Measurements from ENCODE around the gene USB1.

USB1 gene

DNA sequence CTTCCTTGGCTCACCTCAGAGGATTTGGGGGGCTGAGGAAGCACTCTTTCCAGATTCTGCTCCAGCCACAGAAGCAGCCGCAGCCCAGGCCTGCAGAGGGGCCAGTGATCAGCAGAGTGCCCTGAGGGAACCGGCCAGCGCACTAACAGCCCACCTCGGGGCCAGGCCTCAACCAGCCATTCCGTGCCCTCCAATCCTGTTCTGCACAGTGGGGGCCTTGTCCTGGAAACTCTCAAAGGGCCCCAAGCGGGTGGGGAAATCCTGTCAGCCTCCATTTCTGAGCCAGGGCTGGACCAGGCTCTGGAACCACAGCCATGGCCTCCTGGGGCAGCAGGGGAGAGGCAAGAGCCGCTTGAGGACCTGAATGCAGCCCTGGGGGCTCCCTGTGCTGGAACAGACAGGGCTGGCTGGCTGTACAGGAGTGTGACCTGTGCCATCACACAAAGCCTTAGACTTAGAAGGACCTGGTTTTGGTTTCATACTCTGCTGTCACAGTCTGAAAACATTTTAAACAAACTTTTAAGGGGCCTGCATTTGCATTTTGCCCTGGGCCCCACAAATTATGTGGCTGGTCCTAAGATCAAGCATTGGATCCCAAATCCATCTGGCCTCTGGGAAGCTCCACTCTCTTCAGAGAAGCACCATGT, 40.3 kb upstream of the USB1 start:
- in situ Hi-C loops (cut with HindIII; ENCODE audit: low pct_unique_long_range_greater_than_20kb, low sequenced_read_pairs) = no loop called here
- no peak for TF ChIP-seq JUND (IDR thresholded peaks at IDR 0.05; ENCODE audit: low read depth)
- no peak for DNase-seq (ENCODE audit: low read depth in 1 of 2, low spot score in 1 of 2)

DNA sequence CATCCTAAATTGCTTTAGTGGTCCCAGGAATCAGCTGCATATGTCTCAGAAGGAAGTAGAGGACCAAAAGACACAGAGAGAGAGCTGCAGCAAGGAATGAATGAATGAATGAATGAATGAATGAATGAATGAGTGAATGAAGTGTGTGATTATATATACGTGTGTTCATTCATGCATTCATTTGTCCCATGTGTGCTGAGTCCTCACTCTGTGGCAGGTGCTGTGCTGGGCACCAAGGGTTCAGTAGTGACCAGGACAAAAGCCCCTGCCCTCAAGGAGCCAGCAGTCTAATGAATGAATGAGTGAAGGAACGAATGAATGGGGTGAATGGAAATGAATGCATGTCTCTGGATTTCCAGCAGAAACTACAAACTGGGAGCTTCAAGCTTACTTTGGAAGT, 39.7 kb upstream of the USB1 start:
- DNase-seq (ENCODE audit: low read depth in 1 of 2, low spot score in 1 of 2) = no peak
- TF ChIP-seq JUND (IDR thresholded peaks at IDR 0.05; ENCODE audit: low read depth) = no peak
- in situ Hi-C loops (cut with HindIII; ENCODE audit: low pct_unique_long_range_greater_than_20kb, low sequenced_read_pairs) = no loop called here

DNA sequence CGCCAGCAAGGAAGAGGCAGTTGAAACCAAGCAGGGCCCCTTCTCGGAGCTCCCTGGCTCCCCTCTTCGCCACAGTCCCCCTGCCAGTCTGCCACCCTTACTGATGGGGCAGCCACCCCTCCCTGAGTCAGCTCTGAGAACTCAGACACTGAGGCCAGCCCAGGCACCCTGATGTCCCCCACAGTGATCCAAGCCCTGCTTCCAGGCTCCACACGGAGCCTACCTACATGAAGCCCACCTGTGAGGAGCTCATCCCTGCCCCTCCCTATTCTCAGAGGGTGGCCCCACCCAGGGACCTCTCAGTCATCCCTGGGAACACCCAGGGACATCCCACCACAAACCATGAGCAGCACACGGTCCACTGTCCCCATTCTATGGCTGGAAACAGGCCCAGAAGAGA, 39.2 kb upstream of the USB1 start:
- DNase-seq (ENCODE audit: low read depth in 1 of 2, low spot score in 1 of 2) = no peak
- in situ Hi-C loops (cut with HindIII; ENCODE audit: low pct_unique_long_range_greater_than_20kb, low sequenced_read_pairs) = no loop called here
- no peak for TF ChIP-seq JUND (IDR thresholded peaks at IDR 0.05; ENCODE audit: low read depth)

DNA sequence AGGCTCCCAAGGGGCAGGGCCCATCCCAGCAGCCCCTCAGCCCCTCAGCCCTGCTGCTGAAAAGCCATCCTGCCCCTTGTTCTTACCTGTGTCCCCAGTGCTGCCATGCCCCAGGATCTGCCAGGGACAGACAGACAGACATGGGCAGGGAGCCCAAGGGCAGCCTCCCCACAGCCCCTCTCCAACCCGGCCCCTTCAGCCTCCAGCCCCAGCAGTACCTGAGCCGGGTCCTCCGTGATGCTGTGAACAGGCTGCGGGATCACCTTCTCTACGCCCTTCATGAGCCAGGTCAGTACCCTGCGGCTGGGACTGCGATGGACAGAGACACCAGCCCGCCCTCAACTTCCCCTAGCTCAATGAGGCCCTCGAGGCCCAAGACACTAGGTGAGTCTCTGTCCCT, 38.5 kb upstream of the USB1 start:
- TF ChIP-seq JUND (IDR thresholded peaks at IDR 0.05; ENCODE audit: low read depth) = no peak
- DNase-seq (ENCODE audit: low read depth in 1 of 2, low spot score in 1 of 2) = no peak
- in situ Hi-C loops (cut with HindIII; ENCODE audit: low pct_unique_long_range_greater_than_20kb, low sequenced_read_pairs) = no loop called here

DNA sequence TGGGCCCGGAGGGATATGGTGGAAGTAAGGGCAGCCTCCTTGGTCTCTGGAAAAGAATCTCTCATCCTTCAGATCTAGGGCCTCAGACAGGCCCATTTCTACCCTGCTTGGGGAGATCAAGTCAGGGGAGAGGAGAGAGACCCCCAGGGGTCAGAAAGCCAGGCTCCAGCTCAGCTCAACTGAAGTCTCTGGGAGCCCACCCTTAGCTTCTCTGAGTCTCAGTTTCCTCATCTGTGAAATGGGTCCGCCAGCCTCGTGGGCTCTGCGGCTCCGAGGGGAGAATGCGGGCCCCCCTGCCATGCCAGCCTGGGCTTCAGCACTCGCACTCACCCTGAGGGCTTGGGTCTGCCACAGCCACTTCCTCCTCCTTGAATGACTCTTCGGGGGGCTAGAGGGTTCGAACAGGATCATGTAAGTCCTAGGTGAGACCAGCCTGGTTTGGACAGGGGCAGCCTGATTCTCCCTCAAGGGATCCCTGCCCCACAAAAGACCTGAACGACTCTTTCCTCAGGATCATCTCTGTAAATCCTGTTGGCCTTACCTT, 37.0 kb upstream of the USB1 start:
- TF ChIP-seq JUND (IDR thresholded peaks at IDR 0.05; ENCODE audit: low read depth) = no peak
- DNase-seq (ENCODE audit: low read depth in 1 of 2, low spot score in 1 of 2) = no peak
- in situ Hi-C loops (cut with HindIII; ENCODE audit: low pct_unique_long_range_greater_than_20kb, low sequenced_read_pairs) = no loop called here

DNA sequence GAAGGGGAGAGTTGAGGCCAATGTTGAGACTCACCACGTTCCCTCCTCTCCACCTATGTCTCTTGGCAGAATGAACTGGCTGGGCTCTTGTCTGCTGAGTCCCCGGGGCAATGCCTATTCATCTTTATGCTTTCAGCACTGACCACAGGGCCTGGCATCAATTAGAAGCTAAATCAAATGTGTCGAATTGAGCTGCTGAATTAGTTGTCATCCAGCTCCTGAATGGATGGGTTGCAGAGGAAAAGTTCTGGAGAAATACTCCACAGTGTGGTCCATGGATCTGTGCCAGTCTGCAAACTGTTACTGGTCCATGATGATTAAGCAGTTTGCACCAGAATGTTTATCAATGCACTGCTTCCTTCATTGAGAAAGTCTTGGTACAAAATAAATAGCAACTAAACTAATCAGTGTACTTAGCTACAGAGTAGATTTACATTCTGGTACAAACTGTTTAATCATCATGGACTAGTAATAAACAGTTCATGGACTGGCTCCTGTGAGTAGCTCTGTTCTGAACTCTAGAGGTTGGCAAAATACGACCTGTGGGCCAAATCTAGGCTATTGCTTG, 34.9 kb upstream of the USB1 start:
- in situ Hi-C loops (cut with HindIII; ENCODE audit: low pct_unique_long_range_greater_than_20kb, low sequenced_read_pairs) = no loop called here
- no peak for TF ChIP-seq JUND (IDR thresholded peaks at IDR 0.05; ENCODE audit: low read depth)
- no peak for DNase-seq (ENCODE audit: low read depth in 1 of 2, low spot score in 1 of 2)

DNA sequence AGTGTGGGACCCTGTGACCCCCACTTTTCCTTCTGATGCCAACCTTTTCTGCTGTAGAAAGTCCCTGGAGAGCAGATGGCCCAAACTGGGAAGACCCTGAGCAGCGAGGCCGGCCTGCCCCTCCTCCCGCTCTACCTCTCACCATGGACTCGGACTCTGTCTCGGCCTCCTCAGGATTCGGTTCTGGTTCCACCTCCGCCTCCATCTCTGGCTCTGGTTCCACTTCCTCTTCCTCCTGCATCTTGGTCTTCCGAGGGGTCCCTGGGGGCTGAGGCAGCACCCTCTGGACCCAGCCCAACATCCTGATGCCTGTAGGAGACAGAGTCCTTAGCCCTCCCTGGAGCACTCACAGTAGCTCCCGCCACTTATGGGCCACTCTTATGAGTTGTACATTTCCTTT, 34.2 kb upstream of the USB1 start:
- in situ Hi-C loops (cut with HindIII; ENCODE audit: low pct_unique_long_range_greater_than_20kb, low sequenced_read_pairs) = no loop called here
- DNase-seq (ENCODE audit: low read depth in 1 of 2, low spot score in 1 of 2) = no peak

DNA sequence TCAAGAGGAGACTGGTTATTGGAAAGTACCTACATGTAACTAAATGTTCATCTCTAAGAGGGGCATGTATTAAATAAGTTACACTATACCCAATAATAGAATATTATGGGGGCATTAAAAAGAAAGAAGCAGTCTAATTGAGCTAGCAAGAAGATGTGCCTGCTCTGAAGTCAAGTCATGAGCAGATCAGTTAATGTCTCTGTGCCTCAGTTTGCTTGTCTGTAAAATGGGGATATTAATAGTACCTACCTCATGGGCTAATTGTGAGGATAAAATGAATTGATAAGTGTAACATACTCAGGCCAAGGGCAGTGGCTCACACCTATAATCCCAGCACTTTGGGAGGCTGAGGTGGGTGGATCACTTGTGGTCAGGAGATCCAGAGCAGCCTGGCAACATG, 33.3 kb upstream of the USB1 start:
- no peak for TF ChIP-seq JUND (IDR thresholded peaks at IDR 0.05; ENCODE audit: low read depth)
- no peak for DNase-seq (ENCODE audit: low read depth in 1 of 2, low spot score in 1 of 2)
- in situ Hi-C loops (cut with HindIII; ENCODE audit: low pct_unique_long_range_greater_than_20kb, low sequenced_read_pairs) = no loop called here

More for the DNA sequence above, 34.2 kb upstream of the USB1 start:
- TF ChIP-seq JUND (IDR thresholded peaks at IDR 0.05; ENCODE audit: low read depth) = no peak

DNA sequence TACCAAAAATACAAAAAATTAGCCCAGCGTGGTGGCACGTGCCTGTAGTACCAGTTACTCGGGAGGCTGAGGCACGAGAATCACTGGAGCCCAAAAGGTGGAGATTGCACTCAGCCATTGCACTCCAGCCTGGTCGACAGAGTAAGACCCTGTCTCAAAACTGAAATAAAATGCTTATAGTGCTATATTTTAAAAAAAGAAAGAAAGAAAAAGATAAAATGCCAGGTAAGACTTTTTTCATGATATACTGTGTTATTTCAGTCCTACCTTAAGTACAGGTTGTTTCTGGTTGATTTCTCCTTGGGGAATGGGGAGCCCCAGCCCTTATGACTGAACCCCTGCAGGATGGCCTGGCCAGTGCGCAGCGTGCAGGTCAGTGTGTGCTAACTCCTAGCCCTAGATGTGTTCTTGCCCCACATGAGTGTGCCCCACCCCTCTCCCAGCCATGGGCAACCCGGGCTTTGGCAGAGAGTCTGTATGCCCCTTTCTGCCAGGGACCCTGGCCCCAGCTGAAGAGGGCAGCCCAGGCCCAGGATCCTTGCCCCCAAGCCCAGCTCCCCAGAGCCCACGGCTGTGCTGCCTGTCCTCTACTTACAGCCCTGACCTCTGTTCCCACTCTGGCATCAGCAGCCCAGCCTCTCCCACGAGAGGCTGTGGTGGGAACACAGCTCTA, 31.6 kb upstream of the USB1 start:
- no peak for TF ChIP-seq JUND (IDR thresholded peaks at IDR 0.05; ENCODE audit: low read depth)
- in situ Hi-C loops (cut with HindIII; ENCODE audit: low pct_unique_long_range_greater_than_20kb, low sequenced_read_pairs) = no loop called here
- DNase-seq (ENCODE audit: low read depth in 1 of 2, low spot score in 1 of 2) = no peak

DNA sequence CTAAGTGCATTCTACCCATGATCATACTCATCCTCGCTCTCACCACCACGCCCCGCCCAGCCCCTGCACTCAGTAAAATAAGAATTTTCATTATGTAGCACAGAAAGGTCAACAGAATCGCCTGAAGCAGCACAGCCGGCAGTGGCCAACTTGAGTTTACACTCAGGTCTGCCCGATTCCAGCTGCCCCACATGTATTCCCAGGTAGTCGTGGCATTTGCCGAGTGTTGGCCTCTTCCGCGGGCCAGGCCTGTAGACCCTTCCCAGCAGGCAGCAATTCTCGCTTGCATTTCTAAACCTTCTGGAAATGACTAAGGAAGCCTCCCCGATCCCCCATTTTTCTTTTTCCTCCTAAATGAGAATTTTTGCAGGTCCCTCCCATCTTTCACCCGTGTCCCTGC, 30.9 kb upstream of the USB1 start:
- DNase-seq (ENCODE audit: low read depth in 1 of 2, low spot score in 1 of 2) = no peak
- in situ Hi-C loops (cut with HindIII; ENCODE audit: low pct_unique_long_range_greater_than_20kb, low sequenced_read_pairs) = no loop called here

DNA sequence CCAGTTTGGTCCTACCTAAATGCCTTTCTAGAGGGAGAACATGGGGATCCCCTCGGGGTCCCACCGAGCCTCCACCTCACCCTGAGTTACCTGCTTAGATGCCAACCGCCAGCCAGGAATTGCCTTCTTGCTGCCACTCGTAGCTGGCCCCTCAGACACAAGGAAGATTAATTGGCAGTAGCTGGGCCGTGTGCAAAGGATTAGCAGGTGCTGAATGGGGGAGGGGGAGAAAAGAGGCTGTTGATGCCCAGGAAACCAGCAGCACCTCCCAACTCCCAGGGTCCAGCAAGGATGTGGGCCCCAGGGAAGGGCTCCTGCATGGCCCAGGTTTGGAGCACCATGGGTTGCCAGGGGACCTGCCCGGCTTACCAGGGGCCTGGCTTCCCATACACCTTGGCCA, 30.2 kb upstream of the USB1 start, which contains the start of gene CNGB1:
TSS of gene CNGB1 (minus strand) at position 159 of the 400 bp plus-strand sequence. CDS start 3,842 bp downstream, outside the sequence.
- no peak for DNase-seq (ENCODE audit: low read depth in 1 of 2, low spot score in 1 of 2)
- in situ Hi-C loops (cut with HindIII; ENCODE audit: low pct_unique_long_range_greater_than_20kb, low sequenced_read_pairs) = no loop called here
- TF ChIP-seq JUND (IDR thresholded peaks at IDR 0.05; ENCODE audit: low read depth) = no peak

More for the DNA sequence above, 30.9 kb upstream of the USB1 start:
- no peak for TF ChIP-seq JUND (IDR thresholded peaks at IDR 0.05; ENCODE audit: low read depth)

DNA sequence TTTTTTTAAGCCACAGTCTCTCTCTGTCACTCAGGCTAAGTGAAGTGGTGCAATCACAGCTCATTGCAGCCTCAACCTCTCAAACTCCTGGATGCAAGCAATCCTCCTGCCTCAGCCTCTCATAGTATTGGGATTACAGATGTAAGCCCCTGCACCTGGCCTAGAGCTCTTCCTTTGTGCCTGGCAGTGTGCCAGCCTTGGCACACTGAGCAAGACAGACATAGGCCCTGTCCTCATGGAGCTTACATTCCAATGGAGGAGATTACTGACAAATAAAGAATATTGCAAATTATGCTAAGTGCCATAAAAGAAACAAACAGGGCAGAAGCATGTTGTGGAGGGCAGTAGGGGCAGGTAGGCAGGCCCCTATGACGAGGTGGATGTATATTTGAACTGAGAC, 29.4 kb upstream of the USB1 start:
- no peak for DNase-seq (ENCODE audit: low read depth in 1 of 2, low spot score in 1 of 2)
- in situ Hi-C loops (cut with HindIII; ENCODE audit: low pct_unique_long_range_greater_than_20kb, low sequenced_read_pairs) = no loop called here
- no peak for TF ChIP-seq JUND (IDR thresholded peaks at IDR 0.05; ENCODE audit: low read depth)

DNA sequence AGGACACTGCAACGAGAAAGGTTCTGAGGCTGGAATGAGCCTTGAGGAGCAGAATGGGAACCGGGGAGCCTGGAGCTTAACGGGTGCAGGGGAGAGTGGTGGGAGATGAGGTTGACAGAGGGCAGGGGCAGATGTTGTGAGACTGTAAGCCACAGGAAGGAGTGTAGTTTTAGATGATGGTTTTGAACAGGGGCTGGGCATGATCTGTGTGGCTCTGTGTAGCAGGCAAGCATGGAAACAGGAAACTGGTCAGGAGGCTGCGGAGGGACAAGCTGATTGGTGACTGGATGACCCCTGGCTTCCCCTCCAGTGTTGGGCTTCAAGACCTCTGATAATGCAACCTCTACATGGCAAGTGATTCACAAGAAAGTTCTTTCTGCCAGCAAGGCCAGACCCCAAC, 28.9 kb upstream of the USB1 start:
- in situ Hi-C loops (cut with HindIII; ENCODE audit: low pct_unique_long_range_greater_than_20kb, low sequenced_read_pairs) = no loop called here
- DNase-seq (ENCODE audit: low read depth in 1 of 2, low spot score in 1 of 2) = no peak
- TF ChIP-seq JUND (IDR thresholded peaks at IDR 0.05; ENCODE audit: low read depth) = no peak

Data from T47D (cell line).